H9 (cell line): ENCODE data around the gene SLC35G6. TPM values are rescaled to one million over a fixed set of nuclear protein-coding genes. Genes with fewer than 3 reads are reported as not detected.
A peak's percentile ranks its signal among the peaks of the same experiment; 100 is the strongest.

Source experiments
- DNase-seq: peaks from one replicate; pipeline ENCODE4 v3.0.0-alpha.2; 2017
- H2AFZ ChIP-seq: one replicate; pipeline ENCODE4 v1.6.1; 2013; ENCODE audit warnings: mild to moderate bottlenecking, low read length, control low read depth, moderate library complexity
- H2AK5ac ChIP-seq: 2 replicates; pipeline ENCODE4 v1.6.1; 2013; ENCODE audit warnings: low read length, control low read depth, mixed read lengths; ENCODE audit not compliant: insufficient read length
- H2BK120ac ChIP-seq: one replicate; pipeline ENCODE4 v1.6.1; 2013; ENCODE audit warnings: low read depth, mild to moderate bottlenecking, low read length, control low read depth, inconsistent platforms; ENCODE audit not compliant: poor library complexity, severe bottlenecking
- H2BK12ac ChIP-seq: 2 replicates; pipeline ENCODE4 v1.6.1; 2013; ENCODE audit warnings: low read length, control low read depth, mixed read lengths, low read depth; ENCODE audit not compliant: insufficient read length
- H2BK15ac ChIP-seq: 2 replicates; pipeline ENCODE4 v1.6.1; 2013; ENCODE audit warnings: low read depth, low read length, control low read depth
- H2BK20ac ChIP-seq: one replicate; pipeline ENCODE4 v1.6.1; 2013; ENCODE audit warnings: low read depth, mild to moderate bottlenecking, low read length, control low read depth, inconsistent platforms; ENCODE audit not compliant: poor library complexity, severe bottlenecking
- H2BK5ac ChIP-seq: 2 replicates; pipeline ENCODE4 v1.6.1; 2013; ENCODE audit warnings: low read length, control low read depth, mixed read lengths; ENCODE audit not compliant: insufficient read length
- H3K14ac ChIP-seq: 2 replicates; pipeline ENCODE4 v1.6.1; 2013; ENCODE audit warnings: low read length, control low read depth; ENCODE audit not compliant: insufficient read depth
- H3K18ac ChIP-seq: 2 replicates; pipeline ENCODE4 v1.6.1; 2013; ENCODE audit warnings: low read depth, mild to moderate bottlenecking, mixed read lengths, low read length, control low read depth; ENCODE audit not compliant: insufficient read length
- H3K23ac ChIP-seq: 2 replicates; pipeline ENCODE4 v1.6.1; 2013; ENCODE audit warnings: low read length, control low read depth, mixed read lengths, low read depth; ENCODE audit not compliant: insufficient read length
- H3K23me2 ChIP-seq: 2 replicates; pipeline ENCODE4 v1.6.1; 2013; ENCODE audit warnings: low read depth, mild to moderate bottlenecking, mixed read lengths, low read length, control low read depth; ENCODE audit not compliant: insufficient read length, poor library complexity, severe bottlenecking
- H3K27ac ChIP-seq: 2 replicates; pipeline ENCODE4 v1.5.1; 2013; ENCODE audit warnings: low read length, control low read depth, mixed read lengths, low read depth; ENCODE audit not compliant: insufficient read length
- H3K27me3 ChIP-seq: 2 replicates; pipeline ENCODE4 v1.6.1; 2013; ENCODE audit warnings: low read length, control low read depth, inconsistent platforms; ENCODE audit not compliant: insufficient read depth
- H3K4ac ChIP-seq: 2 replicates; pipeline ENCODE4 v1.6.1; 2013; ENCODE audit warnings: low read depth, mild to moderate bottlenecking, control low read depth, inconsistent platforms, low read length, moderate library complexity
- H3K4me1 ChIP-seq: 2 replicates; pipeline ENCODE4 v1.6.1; 2013; ENCODE audit warnings: low read length, control low read depth, inconsistent platforms; ENCODE audit not compliant: insufficient read depth
- H3K4me2 ChIP-seq: 2 replicates; pipeline ENCODE4 v1.6.1; 2013; ENCODE audit warnings: low read length, control low read depth, mixed read lengths; ENCODE audit not compliant: insufficient read length, insufficient read depth
- H3K56ac ChIP-seq: 2 replicates; pipeline ENCODE4 v1.6.1; 2013; ENCODE audit warnings: low read depth, mild to moderate bottlenecking, mixed read lengths, low read length, control low read depth; ENCODE audit not compliant: insufficient read length
- H3K79me1 ChIP-seq: 2 replicates; pipeline ENCODE4 v1.6.1; 2013; ENCODE audit warnings: low read depth, mild to moderate bottlenecking, moderate library complexity, low read length, control low read depth, inconsistent platforms; ENCODE audit not compliant: insufficient read depth, poor library complexity, severe bottlenecking
- H3K79me2 ChIP-seq: 2 replicates; pipeline ENCODE4 v1.6.1; 2013; ENCODE audit warnings: low read length, control low read depth, inconsistent platforms; ENCODE audit not compliant: insufficient read depth
- H3K9ac ChIP-seq: 2 replicates; pipeline ENCODE4 v1.6.1; 2013; ENCODE audit warnings: low read length, control low read depth, mixed read lengths; ENCODE audit not compliant: insufficient read length; ENCODE audit errors: extremely low read depth
- H3K9me3 ChIP-seq: one replicate; pipeline ENCODE4 v1.6.1; 2013; ENCODE audit warnings: low read depth, low read length, inconsistent platforms; ENCODE audit not compliant: control insufficient read depth
- H3T11ph ChIP-seq: one replicate; pipeline ENCODE4 v1.6.1; 2013; ENCODE audit warnings: mild to moderate bottlenecking, low read length, control low read depth, inconsistent platforms
- H4K20me1 ChIP-seq: one replicate; pipeline ENCODE4 v1.6.1; 2013; ENCODE audit not compliant: control insufficient read depth, insufficient read length, insufficient read depth
- H4K5ac ChIP-seq: 2 replicates; pipeline ENCODE4 v1.6.1; 2013; ENCODE audit warnings: low read depth, mild to moderate bottlenecking, mixed read lengths, low read length, control low read depth; ENCODE audit not compliant: insufficient read length
- H4K8ac ChIP-seq: replicated peaks from 2 replicates; pipeline ENCODE4 v1.6.1; 2013; ENCODE audit warnings: low read length, control low read depth, mixed read lengths, low read depth; ENCODE audit not compliant: insufficient read length
- H4K91ac ChIP-seq: 2 replicates; pipeline ENCODE4 v1.6.1; 2013; ENCODE audit warnings: low read depth, mild to moderate bottlenecking, moderate library complexity, mixed read lengths, low read length, control low read depth; ENCODE audit not compliant: insufficient read length
- H3K27ac Mint-ChIP-seq, 3 experiments: 2 replicates in 2 of 3; 3 replicates in 1 of 3; pipeline ENCODE4 v1.8.0; 2020 to 2021; ENCODE audit warnings: mixed read lengths in 3 of 3, mild to moderate bottlenecking in 1 of 3, moderate library complexity in 1 of 3
- H3K27me3 Mint-ChIP-seq: 2 replicates; pipeline ENCODE4 v1.8.0; 2021; ENCODE audit warnings: low read depth, mild to moderate bottlenecking, moderate library complexity, mixed read lengths
- H3K36me3 Mint-ChIP-seq, 3 experiments: 2 replicates in 2 of 3; 3 replicates in 1 of 3; pipeline ENCODE4 v1.8.0; 2020 to 2021; ENCODE audit warnings: low read depth in 3 of 3, mixed read lengths in 3 of 3; ENCODE audit not compliant: insufficient read depth in 1 of 3
- H3K4me1 Mint-ChIP-seq, 2 experiments: 2 replicates each; pipeline ENCODE4 v1.8.0; 2020; ENCODE audit warnings: mixed read lengths in 2 of 2
- H3K4me3 Mint-ChIP-seq, 2 experiments: 2 replicates in 1 of 2; 3 replicates in 1 of 2; pipeline ENCODE4 v1.8.0; 2020 to 2021; ENCODE audit warnings: mild to moderate bottlenecking in 2 of 2, mixed read lengths in 2 of 2, moderate library complexity in 1 of 2
- H3K9me3 Mint-ChIP-seq, 2 experiments: 2 replicates in 1 of 2; 3 replicates in 1 of 2; pipeline ENCODE4 v1.8.0; 2020; ENCODE audit warnings: mild to moderate bottlenecking in 2 of 2, mixed read lengths in 2 of 2, moderate library complexity in 1 of 2
- WGBS: extraction: QIAGEN DNeasy Blood & Tissue Kit; methylation state at CpG from one replicate; pipeline ENCODE4 v1.1.7; 2013; ENCODE audit warnings: missing lambda C conversion rate, low lambda C conversion rate, mixed read lengths; ENCODE audit not compliant: insufficient read length; ENCODE audit errors: extremely low coverage; 5-methylcytosine and 5-hydroxymethylcytosine counted together
- total RNA-seq: library from RNA; stranded (reverse); gene quantifications from 2 replicates; pipeline ENCODE4 v1.2.1, GENCODE V29; 2021
- TF ChIP-seq, protein P1 (sequence below): fragments of 200-600 bp; sonication (generic); conservative IDR thresholded peaks from 3 replicates; pipeline ENCODE4 v1.8.0; 2021; ENCODE audit warnings: antibody characterized with exemption, mild to moderate bottlenecking

SLC35G6 gene
- total RNA-seq, 1 experiment from 2014 or later, result not detected

- Histone ChIP-seq H4K91ac (no peak overlapping the region), H3K23me2 (no peaks in the 10 kb centered on the region), H3K27me3 (no peaks in the 10 kb centered on the region), H3K14ac (no peak overlapping the region), H4K20me1 (no peaks in the 10 kb centered on the region), H3K18ac (no peak overlapping the region), H2BK15ac (no peak overlapping the region), H2AFZ (no peak overlapping the region), H3K23ac (no peak overlapping the region), H3K56ac (no peak overlapping the region), H3K9me3 (no peaks in the 10 kb centered on the region), H3K9ac (no peak overlapping the region), H3K4ac (no peak overlapping the region), H3K4me2 (no peak overlapping the region), H3K79me1 (no peaks in the 10 kb centered on the region), H3K4me1 (no peaks in the 10 kb centered on the region), H2BK20ac (no peak overlapping the region), H3T11ph (no peak overlapping the region), H2AK5ac (no peak overlapping the region), H2BK120ac (no peak overlapping the region), H3K27ac (no peak overlapping the region), H2BK5ac (no peak overlapping the region), H3K79me2 (0 out of 2 replicates have a peak, but pooled peaks cover 1% of the 10 kb centered on the region), H4K5ac (no peak overlapping the region), H2BK12ac (no peak overlapping the region), H4K8ac (no peak overlapping the region)
- no CpG with 5 or more reads among the region's 14 CpGs for WGBS
- no peak for DNase-seq
- Mint-ChIP-seq H3K27me3 (no peaks in the 10 kb centered on the region), H3K4me3 (no peak overlapping the region), H3K4me1 (no peaks in the 10 kb centered on the region), H3K36me3 (peaks cover 64 to 93% (median 89%) of the 10 kb centered on the region in 3 experiments), H3K9me3 (no peaks in the 10 kb centered on the region), H3K27ac (no peak overlapping the region)
- TF ChIP-seq, protein P1, sequence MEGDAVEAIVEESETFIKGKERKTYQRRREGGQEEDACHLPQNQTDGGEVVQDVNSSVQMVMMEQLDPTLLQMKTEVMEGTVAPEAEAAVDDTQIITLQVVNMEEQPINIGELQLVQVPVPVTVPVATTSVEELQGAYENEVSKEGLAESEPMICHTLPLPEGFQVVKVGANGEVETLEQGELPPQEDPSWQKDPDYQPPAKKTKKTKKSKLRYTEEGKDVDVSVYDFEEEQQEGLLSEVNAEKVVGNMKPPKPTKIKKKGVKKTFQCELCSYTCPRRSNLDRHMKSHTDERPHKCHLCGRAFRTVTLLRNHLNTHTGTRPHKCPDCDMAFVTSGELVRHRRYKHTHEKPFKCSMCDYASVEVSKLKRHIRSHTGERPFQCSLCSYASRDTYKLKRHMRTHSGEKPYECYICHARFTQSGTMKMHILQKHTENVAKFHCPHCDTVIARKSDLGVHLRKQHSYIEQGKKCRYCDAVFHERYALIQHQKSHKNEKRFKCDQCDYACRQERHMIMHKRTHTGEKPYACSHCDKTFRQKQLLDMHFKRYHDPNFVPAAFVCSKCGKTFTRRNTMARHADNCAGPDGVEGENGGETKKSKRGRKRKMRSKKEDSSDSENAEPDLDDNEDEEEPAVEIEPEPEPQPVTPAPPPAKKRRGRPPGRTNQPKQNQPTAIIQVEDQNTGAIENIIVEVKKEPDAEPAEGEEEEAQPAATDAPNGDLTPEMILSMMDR, result peak; percentile 58
Observed at GRCh38 chr17:7502987-7503386, 21.7 kb downstream of the SLC35G6 start.
